NB4 (cell line): ENCODE data around the gene AGBL1.

ENCODE experiments used
- DNase-seq: peaks from one replicate; pipeline ENCODE4 v3.0.0; 2010; ENCODE audit warnings: low read depth
- H3K4me3 ChIP-seq: one replicate; pipeline ENCODE4 v1.5.1; 2011; ENCODE audit warnings: mild to moderate bottlenecking, low read depth, low read length, moderate library complexity
- MYC ChIP-seq: IDR thresholded peaks from 2 replicates; pipeline ENCODE4 v1.6.1; 2011; ENCODE audit warnings: low read depth, low read length
- POLR2A ChIP-seq: IDR thresholded peaks from 2 replicates; pipeline ENCODE4 v1.6.1; 2011; ENCODE audit warnings: mild to moderate bottlenecking; ENCODE audit not compliant: insufficient read length; ENCODE audit errors: extremely low read depth
- TF ChIP-seq, protein P1 (sequence below): IDR thresholded peaks from 2 replicates; pipeline ENCODE4 v1.6.1; 2011; ENCODE audit warnings: low read depth, low read length
- TF ChIP-seq, protein P2 (sequence below): IDR thresholded peaks from one replicate; pipeline ENCODE4 v1.5.1; 2012; ENCODE audit warnings: low read depth, low read length

Gene AGBL1

DNA sequence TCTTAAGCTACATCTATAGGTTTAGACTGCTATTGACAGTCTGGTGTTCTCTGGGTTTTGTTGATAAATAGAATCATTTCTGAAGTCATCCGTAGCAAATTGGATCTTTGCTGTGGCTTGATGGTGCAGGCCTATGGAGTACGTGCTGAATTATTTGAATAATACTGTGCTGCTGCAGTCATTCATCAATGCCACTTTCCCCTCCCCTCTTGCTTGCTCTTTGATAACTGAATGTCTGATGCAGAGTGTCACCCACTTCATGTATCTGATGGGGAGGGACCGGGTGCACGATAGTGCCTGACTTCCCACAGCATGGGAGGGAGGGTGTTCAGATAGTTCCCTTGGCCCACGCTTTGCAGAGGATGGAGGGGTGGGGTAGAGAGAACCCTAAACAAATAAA is 179.9 kb downstream of the AGBL1 start:
- TF ChIP-seq, protein P1, sequence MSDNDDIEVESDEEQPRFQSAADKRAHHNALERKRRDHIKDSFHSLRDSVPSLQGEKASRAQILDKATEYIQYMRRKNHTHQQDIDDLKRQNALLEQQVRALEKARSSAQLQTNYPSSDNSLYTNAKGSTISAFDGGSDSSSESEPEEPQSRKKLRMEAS = no peak
- TF ChIP-seq, protein P2, sequence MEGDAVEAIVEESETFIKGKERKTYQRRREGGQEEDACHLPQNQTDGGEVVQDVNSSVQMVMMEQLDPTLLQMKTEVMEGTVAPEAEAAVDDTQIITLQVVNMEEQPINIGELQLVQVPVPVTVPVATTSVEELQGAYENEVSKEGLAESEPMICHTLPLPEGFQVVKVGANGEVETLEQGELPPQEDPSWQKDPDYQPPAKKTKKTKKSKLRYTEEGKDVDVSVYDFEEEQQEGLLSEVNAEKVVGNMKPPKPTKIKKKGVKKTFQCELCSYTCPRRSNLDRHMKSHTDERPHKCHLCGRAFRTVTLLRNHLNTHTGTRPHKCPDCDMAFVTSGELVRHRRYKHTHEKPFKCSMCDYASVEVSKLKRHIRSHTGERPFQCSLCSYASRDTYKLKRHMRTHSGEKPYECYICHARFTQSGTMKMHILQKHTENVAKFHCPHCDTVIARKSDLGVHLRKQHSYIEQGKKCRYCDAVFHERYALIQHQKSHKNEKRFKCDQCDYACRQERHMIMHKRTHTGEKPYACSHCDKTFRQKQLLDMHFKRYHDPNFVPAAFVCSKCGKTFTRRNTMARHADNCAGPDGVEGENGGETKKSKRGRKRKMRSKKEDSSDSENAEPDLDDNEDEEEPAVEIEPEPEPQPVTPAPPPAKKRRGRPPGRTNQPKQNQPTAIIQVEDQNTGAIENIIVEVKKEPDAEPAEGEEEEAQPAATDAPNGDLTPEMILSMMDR = no peak
- TF ChIP-seq MYC = no peak
- no peak for TF ChIP-seq POLR2A
- DNase-seq = no peak
- H3K4me3 ChIP-seq = no peak overlapping the region

DNA sequence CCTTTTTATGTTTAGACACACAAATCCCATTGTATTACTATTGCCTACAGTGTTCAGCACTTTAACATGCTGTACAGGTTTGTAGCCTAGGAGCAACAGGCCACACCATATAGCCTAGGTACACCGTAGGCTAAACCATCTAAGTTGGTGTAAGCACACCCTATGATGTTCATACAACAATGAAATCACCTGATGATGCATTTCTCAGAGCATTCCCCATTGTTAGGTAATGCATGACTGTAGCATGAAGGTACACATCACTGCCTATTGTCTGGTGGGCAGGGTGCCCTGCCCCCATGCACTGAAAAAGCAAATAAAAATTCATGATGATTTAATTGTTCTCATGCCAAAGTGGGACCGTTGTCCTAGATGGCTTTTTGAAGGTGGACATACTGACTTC is 183.6 kb downstream of the AGBL1 start:
- DNase-seq = no peak

DNA sequence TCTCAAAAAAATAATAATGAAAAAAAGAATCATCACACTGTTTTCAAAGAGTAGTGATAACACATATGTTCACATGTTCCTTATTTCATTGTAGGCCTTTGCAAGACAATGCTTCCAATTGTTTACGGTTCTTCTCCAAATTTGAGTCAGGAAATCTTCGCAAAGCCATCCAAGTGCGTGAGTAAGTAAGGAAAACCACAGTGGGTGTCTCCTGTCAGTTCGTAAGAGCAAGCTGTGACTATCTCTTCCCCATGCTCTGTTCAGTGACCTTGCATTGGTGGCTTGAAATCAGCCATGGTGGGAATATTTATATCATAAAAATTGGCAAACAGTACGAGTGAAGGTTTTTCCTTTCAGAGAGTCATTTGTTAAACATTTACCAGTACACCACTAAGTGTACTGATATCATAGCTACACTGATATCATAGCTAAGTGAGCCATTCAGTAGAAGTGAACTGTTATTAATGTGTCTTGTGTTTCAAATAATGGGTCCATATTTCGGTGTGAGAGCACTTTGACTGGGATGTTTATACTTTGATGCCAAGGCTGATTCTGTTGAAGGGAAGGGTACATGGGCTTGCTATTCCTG is 187.3 kb downstream of the AGBL1 start:
- TF ChIP-seq, protein P2 = no peak
- TF ChIP-seq MYC (no peak), POLR2A (no peak)
- TF ChIP-seq, protein P1 = no peak
- H3K4me3 ChIP-seq = no peak overlapping the region
- DNase-seq = no peak

More for the DNA sequence above, 183.6 kb downstream of the AGBL1 start:
- TF ChIP-seq, protein P1 = no peak
- TF ChIP-seq POLR2A (no peak), MYC (no peak)
- TF ChIP-seq, protein P2 = no peak
- H3K4me3 ChIP-seq = no peak overlapping the region

DNA sequence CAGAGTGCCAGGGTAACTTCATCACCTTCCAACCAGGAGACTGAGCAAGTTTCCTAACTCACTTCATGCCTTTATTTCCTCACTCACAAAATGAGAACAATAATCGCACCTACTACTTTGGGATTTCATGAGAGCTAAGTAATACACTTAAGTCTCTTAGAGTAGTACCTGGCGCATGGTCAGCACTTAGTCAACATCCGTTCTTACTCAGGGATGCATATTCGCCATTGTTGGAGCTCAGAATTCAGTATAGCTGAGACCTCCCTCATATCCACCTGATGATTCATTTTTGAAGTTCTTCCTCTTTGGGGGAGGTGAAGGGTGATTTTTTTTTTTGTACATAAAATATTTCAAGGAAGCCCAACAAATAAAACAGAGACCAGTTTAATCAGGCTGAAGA is 188.2 kb downstream of the AGBL1 start:
- TF ChIP-seq, protein P1 = no peak
- no peak overlapping the region for H3K4me3 ChIP-seq
- DNase-seq = no peak

DNA sequence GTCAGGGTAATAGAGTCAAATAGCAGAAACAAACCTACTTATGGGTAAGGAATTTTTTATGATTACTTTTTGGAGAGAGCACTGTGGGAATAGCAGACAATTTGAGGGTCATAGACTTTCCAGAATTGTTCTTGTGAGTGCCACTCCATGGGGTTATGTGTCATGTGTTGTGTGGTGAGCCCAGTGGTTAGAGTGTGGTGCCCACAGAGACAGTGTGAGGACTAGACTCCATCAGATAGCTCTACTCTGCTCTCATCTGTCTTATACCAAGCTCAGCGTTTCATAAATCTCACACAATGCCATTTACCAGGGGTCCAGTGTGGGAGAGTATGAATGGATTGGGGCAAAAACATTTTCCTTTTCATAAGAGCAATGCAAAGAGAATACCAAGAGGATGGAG is 188.9 kb downstream of the AGBL1 start:
- DNase-seq = no peak
- TF ChIP-seq POLR2A = no peak
- TF ChIP-seq, protein P2 = no peak
- TF ChIP-seq, protein P1 = no peak
- no peak for TF ChIP-seq MYC
- H3K4me3 ChIP-seq = no peak overlapping the region

DNA sequence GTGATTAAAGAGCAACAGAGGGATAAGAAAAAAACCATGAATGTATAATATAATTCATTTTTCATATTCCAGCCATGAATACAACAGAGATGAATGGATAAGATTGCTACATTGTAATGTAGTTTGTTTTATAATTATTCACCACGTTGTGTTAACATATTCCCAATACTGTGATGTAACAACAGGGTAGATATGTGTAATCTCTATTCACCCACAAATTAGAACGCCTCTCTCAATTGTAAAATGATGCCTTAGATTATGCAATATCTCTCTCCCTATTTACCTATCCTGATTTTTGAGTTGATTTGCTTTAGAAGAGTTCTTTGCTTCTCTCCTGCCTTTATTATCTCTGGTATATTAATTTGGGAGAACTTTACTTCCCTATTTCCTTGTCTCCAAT is 193.6 kb downstream of the AGBL1 start:
- TF ChIP-seq, protein P2 = no peak
- no peak for DNase-seq
- H3K4me3 ChIP-seq = no peak overlapping the region
